Liver (tissue), 2 donors: ENCODE measurements around the gene NOX3.

ENCODE experiments used
- YY1 ChIP-seq: IDR thresholded peaks from 2 replicates; pipeline ENCODE4 v1.6.1; 2016; ENCODE audit warnings: antibody characterized with exemption, mild to moderate bottlenecking
- TF ChIP-seq, protein P1 (sequence below): fragments of 150-350 bp; IDR thresholded peaks from 2 replicates; pipeline ENCODE4 v1.5.1; 2017; ENCODE audit warnings: improper control_type of control experiment, low read depth, low read length; ENCODE audit not compliant: missing input control
- donor health status: healthy.

DNA sequence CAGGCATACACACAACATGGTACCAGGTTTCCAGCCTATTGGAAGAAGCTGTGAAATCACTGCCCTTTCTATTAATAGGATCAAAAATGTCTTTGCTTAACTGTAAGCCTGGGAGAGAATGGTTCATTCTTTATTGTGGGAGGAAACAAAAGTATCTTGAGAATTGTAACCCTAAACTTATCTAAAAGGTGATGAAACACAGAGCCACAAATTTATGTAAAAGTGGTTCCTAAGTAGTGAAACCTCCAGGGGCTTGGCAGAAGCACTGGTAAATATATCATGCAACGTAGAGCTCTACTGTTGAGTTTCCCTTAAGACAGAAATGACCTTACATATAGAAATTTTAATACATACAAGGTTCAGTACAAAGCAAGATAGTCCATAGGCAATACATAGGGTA, 17.2 kb upstream of the NOX3 start:
- TF ChIP-seq, protein P1, sequence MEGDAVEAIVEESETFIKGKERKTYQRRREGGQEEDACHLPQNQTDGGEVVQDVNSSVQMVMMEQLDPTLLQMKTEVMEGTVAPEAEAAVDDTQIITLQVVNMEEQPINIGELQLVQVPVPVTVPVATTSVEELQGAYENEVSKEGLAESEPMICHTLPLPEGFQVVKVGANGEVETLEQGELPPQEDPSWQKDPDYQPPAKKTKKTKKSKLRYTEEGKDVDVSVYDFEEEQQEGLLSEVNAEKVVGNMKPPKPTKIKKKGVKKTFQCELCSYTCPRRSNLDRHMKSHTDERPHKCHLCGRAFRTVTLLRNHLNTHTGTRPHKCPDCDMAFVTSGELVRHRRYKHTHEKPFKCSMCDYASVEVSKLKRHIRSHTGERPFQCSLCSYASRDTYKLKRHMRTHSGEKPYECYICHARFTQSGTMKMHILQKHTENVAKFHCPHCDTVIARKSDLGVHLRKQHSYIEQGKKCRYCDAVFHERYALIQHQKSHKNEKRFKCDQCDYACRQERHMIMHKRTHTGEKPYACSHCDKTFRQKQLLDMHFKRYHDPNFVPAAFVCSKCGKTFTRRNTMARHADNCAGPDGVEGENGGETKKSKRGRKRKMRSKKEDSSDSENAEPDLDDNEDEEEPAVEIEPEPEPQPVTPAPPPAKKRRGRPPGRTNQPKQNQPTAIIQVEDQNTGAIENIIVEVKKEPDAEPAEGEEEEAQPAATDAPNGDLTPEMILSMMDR, result no peak
- no peak for TF ChIP-seq YY1
